ELR (cell line): ENCODE measurements around the gene CBY1.

Experiments used
- DNase-seq: peaks from one replicate; pipeline ENCODE4 v3.0.0-alpha.2; 2015; ENCODE audit warnings: low read depth

CBY1 gene

DNA sequence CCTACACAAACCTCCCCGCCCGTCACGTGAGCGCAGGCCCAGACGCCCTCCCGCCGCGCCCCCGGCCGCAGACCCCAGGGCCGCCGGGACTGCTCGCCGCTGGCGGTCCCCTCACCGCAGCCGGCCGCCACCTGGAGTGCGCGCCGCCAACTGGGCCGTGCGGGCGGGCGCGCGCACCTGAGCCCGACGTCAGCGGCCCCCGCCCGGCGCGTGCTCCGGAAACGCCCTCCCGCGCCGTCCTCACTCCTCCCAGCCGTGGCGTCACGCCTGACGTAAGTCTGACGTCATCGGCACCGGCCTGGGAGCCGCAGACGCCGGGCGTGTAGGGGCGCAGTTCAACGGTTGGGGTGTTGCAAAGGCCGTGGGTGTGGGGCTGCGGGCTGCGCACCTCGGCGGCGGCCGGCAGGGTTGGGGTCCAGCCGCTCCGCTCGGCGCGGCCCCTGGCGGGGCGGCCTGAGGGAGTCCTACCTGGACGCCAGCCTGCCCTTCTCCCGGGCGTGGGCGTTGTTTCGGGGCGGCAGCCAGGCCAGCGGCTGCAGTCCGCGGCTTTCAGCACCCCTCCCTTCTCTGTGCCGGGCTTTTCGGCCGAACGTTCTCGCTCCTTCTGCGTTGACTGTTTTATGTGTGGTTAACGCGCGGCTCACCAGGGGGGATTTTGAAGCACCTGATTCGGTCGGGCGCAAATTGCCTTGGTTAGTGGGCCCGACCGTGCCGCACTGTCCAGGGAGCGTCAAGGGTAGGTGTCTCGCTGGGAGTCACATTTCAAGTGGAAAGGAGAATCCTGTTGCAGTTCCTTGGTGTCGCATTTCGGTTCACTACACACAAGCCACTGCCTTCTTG, 44.6 kb downstream of the CBY1 start, which contains the start of gene JOSD1:
Gene JOSD1 (minus strand): TSS at position 155 of the 840 bp plus-strand sequence. CDS start 956 bp downstream, outside the sequence.
- peak; percentile 96 for DNase-seq

DNA sequence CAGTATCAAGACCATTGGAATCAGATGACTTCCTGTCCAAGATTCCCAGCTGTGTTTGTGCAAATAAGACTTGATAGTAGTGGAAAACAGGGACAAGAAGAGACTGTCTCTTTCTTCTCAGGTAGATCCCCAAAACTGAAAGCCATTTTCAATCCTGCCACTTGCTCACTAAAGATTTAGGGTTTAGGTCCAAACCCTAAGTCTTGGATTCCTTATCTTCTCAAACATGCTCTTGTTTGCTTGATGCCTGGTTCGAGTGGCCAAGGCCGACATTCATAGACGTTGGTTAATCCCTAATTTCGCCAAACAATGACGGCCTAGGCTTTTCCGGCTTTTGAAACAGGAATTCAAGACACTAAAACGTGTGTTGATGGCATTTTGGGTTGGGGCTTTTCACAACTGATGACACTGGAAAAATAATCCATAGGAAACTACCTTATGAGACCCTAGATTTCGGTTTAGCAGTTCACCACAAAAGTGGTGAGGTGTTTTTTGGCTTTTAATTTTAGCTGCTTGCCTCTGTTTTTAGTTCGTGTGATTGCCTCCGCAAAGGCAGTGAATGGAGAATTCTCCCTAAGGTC, 48.3 kb downstream of the CBY1 start:
- DNase-seq = peak; percentile 17

DNA sequence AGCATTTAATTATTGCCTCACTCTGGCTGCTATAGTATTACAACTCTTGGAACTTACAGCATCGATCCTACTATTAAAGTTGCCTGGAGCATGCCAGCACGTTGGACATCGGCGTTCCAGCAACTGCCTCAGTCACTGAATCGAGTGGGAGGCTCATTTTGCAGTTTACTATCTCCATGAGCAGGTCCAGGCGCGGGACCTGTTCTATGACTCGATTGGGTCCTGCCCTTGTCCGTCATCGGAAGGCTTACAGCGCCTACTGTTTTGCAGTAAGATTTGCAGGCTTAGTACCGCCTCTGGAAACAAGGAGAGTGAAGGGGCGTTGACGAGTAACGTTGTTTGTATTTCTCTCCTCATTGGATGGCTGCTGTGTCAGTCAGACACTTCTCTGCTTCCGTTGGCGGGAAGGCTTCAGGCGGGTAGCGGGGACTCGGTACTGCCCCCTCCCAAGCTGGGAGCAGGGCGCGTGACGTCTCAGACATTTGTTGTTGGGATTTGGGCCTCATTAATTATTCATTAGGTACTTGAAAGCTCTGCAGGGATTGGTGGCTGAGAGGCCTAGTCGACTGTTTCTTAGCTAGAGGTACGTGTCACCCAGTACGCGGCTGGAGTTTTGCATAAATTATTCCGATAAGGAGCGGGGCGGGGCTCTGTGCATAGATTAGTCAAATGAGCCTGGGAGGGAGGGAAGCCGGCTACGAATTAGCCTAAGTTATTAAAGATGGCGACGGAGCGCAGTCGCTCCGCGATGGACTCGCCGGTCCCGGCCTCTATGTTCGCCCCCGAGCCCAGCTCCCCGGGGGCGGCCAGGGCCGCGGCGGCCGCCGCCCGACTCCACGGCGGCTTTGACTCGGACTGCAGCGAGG, 49.0 kb downstream of the CBY1 start, which contains the start of gene GTPBP1:
Gene GTPBP1 (plus strand): TSS at position 710 of the 866 bp plus-strand sequence. CDS start 12 bp downstream, at position 722.
- peak; percentile 100 for DNase-seq

DNA sequence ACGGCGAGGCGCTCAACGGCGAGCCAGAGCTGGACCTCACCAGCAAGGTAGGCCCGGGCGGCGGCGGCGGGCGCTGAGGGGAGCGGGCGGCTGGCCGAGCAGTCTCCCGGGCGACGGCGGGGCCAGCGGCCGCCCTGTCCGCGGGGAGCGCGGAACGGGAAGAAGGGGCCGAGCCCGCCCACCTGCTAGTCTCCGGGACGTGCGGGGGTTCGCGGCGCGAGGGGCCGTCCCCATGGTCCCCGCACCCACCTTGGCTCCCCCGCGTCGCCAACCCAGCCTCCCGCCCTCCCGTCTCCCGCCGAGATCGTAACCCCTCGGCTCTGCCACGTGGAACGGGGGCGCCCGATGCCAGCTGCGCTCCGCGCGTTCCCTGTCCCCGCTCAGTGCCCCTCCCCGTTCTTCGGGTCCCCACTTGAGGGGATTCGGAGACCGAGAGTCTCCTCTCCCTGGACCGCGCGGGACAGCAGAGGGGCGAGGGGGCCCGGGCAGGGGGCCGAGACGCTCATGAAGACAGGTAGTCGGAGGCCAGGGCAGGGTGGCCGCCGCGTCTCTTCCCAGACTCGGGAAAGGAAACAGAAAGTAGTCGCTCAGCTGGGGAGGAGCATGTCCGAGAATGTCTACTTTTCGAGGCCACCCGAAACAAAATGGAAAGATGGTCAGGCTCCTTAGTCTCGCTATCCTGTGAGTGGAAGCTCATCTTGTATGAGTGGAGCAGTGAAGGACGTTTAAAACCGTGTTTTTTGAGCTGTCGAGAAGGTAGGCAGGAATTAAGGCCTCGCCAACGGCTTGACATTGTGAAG, 49.9 kb downstream of the CBY1 start:
- DNase-seq = peak; percentile 56

DNA sequence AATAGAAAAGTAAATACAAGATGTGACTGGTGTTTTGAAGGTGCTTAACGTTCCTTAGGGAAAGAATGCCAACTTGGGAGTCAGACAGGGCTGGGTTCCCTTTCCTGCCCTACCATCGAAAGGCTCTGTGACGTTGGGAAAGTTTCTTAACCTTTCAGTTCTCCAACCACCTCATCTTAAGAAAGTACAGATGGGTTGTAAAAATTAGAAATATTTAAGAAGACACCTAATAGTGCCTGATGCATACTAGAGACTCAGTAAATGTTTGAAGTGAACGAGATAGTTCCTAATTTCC, 50.4 kb downstream of the CBY1 start:
- DNase-seq = peak; percentile 28

DNA sequence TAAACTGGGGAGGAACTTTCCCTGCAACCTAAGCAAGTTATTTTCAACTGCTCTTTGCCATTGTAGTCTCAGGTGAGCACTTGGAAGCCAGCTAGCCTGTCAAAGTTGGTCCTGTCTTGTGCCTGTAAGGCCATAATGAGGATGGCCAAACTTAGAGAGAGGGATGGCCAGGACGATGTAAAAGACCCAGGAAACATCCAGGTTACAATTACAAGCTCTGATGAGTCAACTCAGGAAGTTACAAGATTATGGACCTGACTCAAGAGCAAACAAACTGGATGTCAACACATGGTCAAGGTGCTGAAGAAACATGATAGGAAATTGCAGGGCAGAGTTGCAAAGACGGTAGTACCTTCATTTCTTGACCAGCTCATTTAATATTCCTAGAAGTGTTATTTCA, 50.9 kb downstream of the CBY1 start:
- DNase-seq = peak; percentile 85

DNA sequence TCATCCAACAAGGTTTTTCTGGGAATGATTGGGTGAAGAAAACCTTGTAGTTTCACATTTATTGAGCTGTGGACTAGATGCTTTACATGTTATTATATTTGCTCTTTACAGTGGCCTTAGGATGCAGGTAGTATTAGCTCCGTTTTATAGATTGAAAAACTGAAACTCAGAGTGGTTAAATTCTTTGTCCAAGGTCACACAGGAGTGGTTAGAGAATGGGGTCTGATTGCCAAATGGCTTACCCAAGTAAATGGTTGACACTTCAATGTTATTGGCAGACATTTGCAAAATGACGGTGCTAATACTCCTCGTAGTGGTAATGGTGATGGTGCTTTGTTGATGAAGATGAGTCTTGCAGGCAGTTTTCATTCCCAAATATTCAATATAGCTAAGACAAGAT, 51.5 kb downstream of the CBY1 start:
- no peak for DNase-seq

DNA sequence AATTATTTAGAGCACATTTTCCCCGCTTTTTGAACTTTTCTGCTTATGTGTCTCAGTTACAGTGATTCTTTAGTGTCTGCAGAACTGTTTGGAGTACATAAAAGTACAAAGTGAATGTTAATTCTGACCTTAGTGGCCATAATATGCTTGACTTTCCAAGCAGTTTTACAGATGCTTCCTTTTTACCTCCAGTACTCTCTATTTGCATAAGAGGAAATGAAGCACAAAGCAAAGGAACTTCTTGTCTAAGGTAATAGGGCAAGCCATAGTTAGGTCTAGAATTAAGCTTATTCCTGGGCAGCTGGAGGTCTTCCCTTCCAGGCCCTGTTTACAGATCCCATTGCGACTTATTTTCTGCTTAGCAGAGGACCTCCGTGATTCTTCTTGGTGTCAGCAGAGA, 52.9 kb downstream of the CBY1 start:
- DNase-seq = no peak

DNA sequence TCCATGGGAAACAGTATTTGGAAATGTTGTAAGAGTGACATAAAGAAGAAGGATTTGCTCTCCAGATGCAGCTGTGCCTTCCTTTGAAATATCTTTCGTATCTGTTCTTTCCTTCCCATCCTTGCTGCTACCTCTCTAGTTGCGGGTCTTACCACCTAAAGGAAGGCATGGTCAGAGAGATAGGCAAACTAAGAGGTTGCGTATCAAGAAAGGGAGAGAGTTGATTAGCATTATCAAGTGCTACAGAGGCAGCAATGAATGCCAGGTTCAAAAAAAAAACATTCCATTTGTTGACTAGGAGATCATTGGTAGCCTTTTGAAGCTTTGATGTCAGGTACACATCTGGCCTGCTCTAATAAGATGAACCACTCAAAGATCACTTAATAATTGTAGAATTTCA, 53.9 kb downstream of the CBY1 start:
- DNase-seq = no peak

DNA sequence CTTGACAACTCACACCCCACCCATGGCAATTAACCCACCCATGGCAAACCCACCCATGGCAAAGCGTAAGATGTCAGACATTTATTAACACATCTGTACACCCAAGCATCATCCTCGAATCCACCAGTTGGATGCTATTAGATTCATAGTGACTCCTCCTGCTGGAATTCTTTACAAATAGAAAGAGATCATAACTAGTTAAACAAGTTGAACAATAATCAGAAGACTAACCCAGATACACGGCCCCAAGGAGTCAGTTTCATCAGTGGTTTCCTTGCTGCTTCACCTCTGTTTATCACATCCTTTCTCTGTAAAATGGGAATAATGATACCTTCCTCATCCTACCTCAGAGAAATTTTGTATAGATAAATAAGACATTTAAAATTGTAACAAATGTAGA, 54.4 kb downstream of the CBY1 start:
- no peak for DNase-seq

DNA sequence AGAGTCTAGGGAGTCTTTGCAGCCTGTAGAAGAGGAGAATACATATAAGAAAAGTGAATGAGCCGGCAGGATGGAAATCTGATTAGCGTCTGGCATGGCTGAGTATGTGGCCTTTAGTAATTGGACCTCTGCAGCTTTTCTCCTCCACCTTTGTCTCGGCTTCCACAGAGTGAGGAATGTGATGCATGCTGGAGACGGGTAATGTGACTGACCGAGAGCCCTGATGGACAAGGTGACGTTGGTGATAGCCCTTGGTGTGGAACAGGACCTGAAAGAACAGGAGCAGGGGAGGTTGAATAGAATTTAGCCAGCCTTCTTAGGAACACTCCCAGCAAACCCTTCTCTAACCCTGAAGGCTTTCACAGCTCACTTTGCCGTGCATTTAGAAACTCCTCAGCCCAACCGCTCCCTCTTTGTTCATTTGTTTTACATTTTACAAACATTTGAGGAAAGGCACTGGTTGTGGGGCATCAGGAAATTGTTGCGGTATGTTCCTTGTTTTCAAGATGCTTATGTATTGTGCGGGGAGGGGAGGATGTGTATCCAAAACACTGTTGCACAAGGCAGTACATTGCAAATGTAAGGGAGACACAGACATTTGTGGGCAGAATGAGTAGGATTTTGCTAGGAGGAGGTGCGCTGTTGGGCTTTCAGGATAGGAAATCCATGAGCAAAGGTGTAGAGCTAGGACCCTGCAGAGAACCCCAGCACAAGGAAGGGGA, 56.2 kb downstream of the CBY1 start:
- no peak for DNase-seq

DNA sequence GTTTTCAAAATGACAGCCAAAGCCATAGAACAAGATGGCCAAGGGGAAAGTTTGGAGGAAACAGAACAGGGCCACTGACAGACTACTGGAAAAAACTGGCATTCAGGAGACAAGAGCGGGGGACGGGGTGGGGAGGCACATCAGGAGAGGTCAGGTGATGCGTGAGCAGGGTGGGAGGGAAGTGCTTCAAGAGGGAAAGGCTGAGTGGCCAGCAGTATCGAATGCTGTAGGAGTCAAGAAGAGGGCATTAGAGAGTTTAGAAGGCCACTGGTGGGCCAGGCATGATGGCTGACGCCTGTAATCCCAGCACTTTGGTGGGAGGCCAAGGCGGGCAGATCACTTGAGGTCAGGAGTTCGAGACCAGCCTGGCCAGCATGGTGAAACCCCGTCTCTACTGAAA, 57.5 kb downstream of the CBY1 start:
- no peak for DNase-seq

DNA sequence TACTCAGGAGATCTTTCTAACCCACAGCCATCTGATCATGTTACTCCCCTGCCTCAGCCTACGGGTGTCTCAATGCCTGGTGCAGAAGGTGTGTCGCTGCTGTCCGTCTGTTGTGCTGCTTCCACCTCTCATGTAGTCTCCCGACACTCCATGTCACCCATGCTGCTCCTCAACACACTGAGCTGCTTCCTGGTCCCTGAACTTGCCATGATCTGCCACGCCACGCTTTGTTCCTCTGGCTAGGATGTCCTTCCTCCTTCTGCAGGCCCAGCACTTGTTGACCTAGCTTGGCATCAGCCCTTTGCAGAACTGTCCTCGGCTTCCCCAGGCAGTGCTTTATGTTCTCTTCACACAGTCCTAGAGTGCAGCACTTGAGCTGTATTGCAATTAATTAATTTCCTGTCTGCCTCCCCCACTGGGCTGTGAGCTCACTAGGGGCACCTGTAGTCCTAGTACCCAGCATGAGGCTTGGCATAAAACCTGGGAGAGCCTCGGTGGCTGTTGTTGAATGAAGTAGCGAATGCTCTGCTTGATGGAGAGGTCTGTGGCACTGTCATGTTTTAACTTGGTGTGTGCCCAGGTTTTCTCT, 58.8 kb downstream of the CBY1 start:
- no peak for DNase-seq

DNA sequence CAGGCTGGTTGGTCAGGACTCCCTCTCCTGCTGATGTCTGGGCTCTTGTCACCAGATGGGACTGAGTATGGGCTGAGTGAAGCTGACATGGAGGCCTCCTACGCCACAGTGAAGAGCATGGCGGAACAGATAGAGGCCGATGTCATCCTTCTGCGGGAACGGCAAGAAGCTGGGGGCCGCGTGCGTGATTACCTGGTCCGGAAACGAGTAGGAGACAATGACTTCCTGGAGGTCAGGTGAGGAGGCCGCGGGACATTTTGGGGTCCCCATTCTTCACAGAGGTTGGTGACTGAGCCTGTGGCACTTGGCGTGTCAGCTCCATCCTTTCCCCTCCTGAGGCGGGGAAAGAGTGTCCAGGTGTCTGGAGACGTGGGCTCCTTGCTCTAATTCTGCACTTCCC, 59.4 kb downstream of the CBY1 start:
- DNase-seq = no peak

DNA sequence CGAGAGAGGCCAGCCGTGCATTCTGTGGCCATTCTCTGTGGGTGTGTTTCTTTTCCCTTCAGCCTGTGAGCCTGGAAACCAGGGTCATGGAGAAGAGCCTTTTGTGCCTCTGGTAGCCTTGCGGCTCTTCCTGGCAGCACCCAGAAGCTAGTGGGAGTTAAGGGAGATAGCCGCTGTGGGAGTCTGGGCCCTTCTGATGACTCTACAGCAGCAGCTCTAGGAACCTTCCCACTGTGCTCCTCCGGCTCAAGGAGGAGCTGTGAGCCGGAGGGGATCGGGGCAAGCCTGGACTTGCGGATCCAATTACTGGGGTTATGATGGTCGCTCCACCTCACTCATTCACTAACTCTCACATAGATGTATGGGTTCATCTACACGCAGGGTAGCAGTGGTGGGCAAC, 59.8 kb downstream of the CBY1 start:
- DNase-seq = no peak

DNA sequence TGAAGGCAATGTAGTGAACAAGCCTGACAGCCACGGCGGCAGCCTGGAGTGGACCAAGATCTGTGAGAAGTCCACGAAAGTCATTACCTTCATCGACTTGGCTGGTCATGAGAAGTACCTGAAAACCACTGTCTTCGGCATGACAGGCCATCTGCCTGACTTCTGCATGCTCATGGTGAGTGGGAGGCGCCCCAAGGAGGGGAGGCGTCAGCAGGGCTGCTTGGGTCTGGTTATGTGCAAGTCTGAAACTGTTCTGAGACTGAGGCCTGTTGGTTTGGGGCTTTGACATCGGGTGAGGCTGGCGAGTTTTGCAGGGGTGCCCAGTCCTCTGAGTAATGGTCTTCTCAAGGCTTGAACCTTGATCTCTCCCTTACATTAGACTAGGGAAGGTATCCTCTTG, 60.4 kb downstream of the CBY1 start:
- DNase-seq = no peak

DNA sequence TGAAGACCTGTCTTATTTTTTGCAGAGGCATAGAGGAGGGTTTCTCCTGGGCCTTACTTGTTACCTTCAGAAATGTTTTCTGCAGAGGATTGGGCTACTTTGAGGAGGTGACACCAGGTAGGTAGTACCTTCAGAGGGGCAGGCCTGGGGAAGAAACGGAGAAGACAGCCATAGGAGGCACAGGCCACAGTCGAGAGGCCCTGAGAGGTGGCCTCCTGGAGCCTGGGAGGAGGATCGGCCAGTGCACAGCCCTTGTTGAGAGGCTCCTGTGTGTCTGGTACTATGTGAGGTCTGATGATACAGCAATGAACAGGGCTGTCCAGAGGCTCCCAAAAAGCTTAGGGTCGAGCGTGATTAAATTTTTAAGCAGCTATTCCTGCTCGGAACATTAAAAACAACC, 60.8 kb downstream of the CBY1 start:
- no peak for DNase-seq

DNA sequence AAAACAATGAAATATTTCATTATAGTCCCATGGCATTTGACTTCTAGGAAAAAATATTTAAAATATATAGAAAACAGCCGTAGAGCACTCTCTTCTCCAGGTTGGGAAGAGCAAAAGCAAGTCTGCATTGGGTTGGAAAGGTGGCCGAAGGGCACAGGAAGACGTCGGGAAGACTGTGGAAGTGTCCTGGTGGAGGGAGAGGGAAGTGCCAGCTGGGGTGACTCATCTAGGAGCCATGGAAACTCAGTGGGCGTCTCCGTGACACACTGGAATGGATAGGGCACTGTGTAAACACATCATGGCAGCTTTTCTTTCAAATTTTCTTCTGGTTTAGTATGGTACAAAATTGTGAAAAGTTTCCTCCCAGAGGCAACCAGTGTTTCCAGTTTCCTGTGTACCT, 62.0 kb downstream of the CBY1 start:
- peak; percentile 95 for DNase-seq

DNA sequence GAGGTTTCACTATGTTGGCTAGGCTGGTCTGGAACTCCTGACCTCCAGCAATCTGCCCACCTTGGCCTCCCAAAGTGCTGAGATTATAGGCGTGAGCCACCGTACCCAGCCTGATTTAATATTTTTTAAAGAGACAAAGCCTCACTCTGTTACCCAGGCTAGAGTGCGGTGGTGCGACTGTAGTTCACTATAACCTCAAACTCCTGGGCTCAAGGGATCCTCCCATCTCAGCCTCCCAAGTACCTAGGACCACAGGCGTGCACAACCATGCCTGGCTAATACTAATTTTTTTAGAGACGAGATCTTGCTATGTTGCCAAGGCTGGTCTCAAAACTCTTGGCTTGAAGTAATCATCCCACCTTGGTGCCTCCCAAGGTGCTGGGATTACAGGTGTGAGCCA, 62.8 kb downstream of the CBY1 start:
- DNase-seq = no peak

DNA sequence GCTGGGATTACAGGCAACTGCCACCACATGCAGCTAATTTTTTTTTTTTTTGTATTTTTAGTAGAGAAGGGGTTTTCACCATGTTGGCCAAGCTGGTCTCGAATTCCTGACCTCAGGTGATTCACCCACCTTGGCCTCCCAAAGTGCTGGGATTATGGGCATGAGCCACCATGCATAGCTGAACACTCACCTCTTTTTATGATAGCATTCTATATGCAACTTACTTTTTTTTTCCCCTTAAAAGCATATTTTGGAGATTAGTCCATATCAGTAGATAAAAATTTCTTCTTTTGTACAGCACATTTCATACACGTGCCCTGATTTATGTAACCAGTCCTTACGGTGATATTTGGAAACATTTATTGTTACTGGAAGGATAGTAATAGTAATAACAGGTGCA, 63.9 kb downstream of the CBY1 start:
- DNase-seq = no peak

DNA sequence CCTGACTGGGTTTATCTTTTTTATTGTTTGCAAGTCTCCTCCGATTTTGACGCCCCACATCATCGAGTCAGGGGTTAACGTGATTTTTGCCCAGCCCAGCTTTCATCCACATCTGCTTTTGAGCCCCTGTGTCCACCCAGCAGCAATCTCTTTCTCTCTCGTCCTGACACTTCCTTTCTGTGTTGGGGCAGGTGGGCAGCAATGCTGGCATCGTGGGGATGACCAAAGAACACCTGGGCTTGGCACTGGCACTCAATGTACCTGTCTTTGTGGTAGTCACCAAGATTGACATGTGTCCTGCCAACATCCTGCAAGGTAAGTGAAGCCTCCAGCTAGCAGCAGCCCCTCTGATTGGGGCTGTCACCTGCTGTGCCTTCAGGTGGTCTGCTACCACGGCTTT, 65.1 kb downstream of the CBY1 start:
- no peak for DNase-seq
